DOHH2 (cell line): ENCODE measurements around the gene MYH11.

Experiments
- H3F3A ChIP-seq: fragments of 200-600 bp; sonication (generic), shearing (Covaris generic); 2 replicates; pipeline ENCODE4 v1.6.0; 2016; ENCODE audit warnings: antibody characterized with exemption, mild to moderate bottlenecking; ENCODE audit not compliant: control insufficient read depth, insufficient read depth
- H3K27ac ChIP-seq: fragments of 200-600 bp; sonication (generic); 2 replicates; pipeline ENCODE4 v1.5.1; 2014; ENCODE audit warnings: low read depth, mild to moderate bottlenecking, low read length, moderate library complexity
- H3K27me3 ChIP-seq: fragments of 200-600 bp; sonication (generic); 2 replicates; pipeline ENCODE4 v1.6.1; 2014; ENCODE audit warnings: mild to moderate bottlenecking, low read length, mixed read lengths; ENCODE audit not compliant: control insufficient read depth
- H3K36me3 ChIP-seq: fragments of 200-600 bp; sonication (generic); 2 replicates; pipeline ENCODE4 v1.6.1; 2014; ENCODE audit warnings: mild to moderate bottlenecking, low read length, moderate library complexity, mixed read lengths; ENCODE audit not compliant: control insufficient read depth
- H3K4me1 ChIP-seq: fragments of 200-600 bp; sonication (generic); 2 replicates; pipeline ENCODE4 v1.6.1; 2014; ENCODE audit warnings: mild to moderate bottlenecking, low read length, mixed read lengths; ENCODE audit not compliant: control insufficient read depth
- H3K4me2 ChIP-seq: fragments of 200-600 bp; sonication (generic); 2 replicates; pipeline ENCODE4 v1.6.0; 2014; ENCODE audit warnings: mild to moderate bottlenecking, low read length, moderate library complexity
- H3K4me3 ChIP-seq: fragments of 200-600 bp; sonication (generic); 2 replicates; pipeline ENCODE4 v1.5.1; 2014; ENCODE audit warnings: mild to moderate bottlenecking, low read length, mixed read lengths
- H3K79me2 ChIP-seq: fragments of 200-600 bp; sonication (generic); 2 replicates; pipeline ENCODE4 v1.6.1; 2014; ENCODE audit warnings: mild to moderate bottlenecking, low read length, mixed read lengths; ENCODE audit not compliant: control insufficient read depth
- H3K9me2 ChIP-seq: fragments of 200-600 bp; sonication (generic); replicated peaks from 2 replicates; pipeline ENCODE4 v1.6.1; 2014; ENCODE audit warnings: mild to moderate bottlenecking, low read length, mixed read lengths; ENCODE audit not compliant: control insufficient read depth
- H3K9me3 ChIP-seq: fragments of 200-600 bp; sonication (generic); 2 replicates; pipeline ENCODE4 v1.6.1; 2014; ENCODE audit warnings: antibody characterized with exemption, low read length, mixed read lengths; ENCODE audit not compliant: control insufficient read depth, insufficient read depth
- H4K20me1 ChIP-seq: fragments of 200-600 bp; sonication (generic); 2 replicates; pipeline ENCODE4 v1.6.0; 2014; ENCODE audit warnings: low read depth, mild to moderate bottlenecking, antibody characterized with exemption, low read length, moderate library complexity; ENCODE audit not compliant: control insufficient read depth, insufficient read depth
- CTCF ChIP-seq: fragments of 200-600 bp; sonication (generic); IDR thresholded peaks from one replicate; pipeline ENCODE4 v1.5.1; 2014; ENCODE audit warnings: antibody characterized with exemption, mild to moderate bottlenecking, low read depth, low read length; ENCODE audit not compliant: poor library complexity, severe bottlenecking
- EZH2phosphoT487 ChIP-seq: fragments of 200-600 bp; sonication (generic); IDR thresholded peaks from 2 replicates; pipeline ENCODE4 v1.6.1; 2017; ENCODE audit warnings: borderline replicate concordance, mild to moderate bottlenecking, antibody characterized with exemption, low read length, moderate library complexity, mixed read lengths

Gene MYH11

GRCh38 chr16:15749985-15750384 lies 106.8 kb downstream of the MYH11 start:
- no peak overlapping the region for H3K27ac ChIP-seq
- TF ChIP-seq CTCF: no peak
- no peak for TF ChIP-seq EZH2phosphoT487
- no peaks in the 10 kb centered on the region for H3K79me2 ChIP-seq

GRCh38 chr16:15749371-15749770 lies 107.5 kb downstream of the MYH11 start:
- no peak overlapping the region for H3K27ac ChIP-seq
- no peaks in the 10 kb centered on the region for H3K9me3 ChIP-seq
- no peak overlapping the region for H3K4me2 ChIP-seq
- no peaks in the 10 kb centered on the region for H4K20me1 ChIP-seq
- H3K9me2 ChIP-seq: no peaks in the 10 kb centered on the region
- H3K4me1 ChIP-seq: no peaks in the 10 kb centered on the region
- H3K27me3 ChIP-seq: no peaks in the 10 kb centered on the region
- H3F3A ChIP-seq: no peaks in the 10 kb centered on the region
- no peaks in the 10 kb centered on the region for H3K79me2 ChIP-seq
- H3K36me3 ChIP-seq: no peaks in the 10 kb centered on the region
- no peak overlapping the region for H3K4me3 ChIP-seq
- no peak for TF ChIP-seq EZH2phosphoT487
- no peak for TF ChIP-seq CTCF

More at GRCh38 chr16:15749985-15750384, 106.8 kb downstream of the MYH11 start:
- H3K9me3 ChIP-seq: no peaks in the 10 kb centered on the region
- H3K36me3 ChIP-seq: no peaks in the 10 kb centered on the region
- no peaks in the 10 kb centered on the region for H3K4me1 ChIP-seq
- no peaks in the 10 kb centered on the region for H4K20me1 ChIP-seq
- no peaks in the 10 kb centered on the region for H3K9me2 ChIP-seq
- H3K4me3 ChIP-seq: no peak overlapping the region
- no peaks in the 10 kb centered on the region for H3F3A ChIP-seq
- H3K27me3 ChIP-seq: no peaks in the 10 kb centered on the region
- no peak overlapping the region for H3K4me2 ChIP-seq

GRCh38 chr16:15748654-15749053 lies 108.2 kb downstream of the MYH11 start:
- H3K4me2 ChIP-seq: no peak overlapping the region
- H3K27me3 ChIP-seq: no peaks in the 10 kb centered on the region
- no peaks in the 10 kb centered on the region for H4K20me1 ChIP-seq
- no peaks in the 10 kb centered on the region for H3K9me3 ChIP-seq
- TF ChIP-seq CTCF (no peak), EZH2phosphoT487 (no peak)
- no peaks in the 10 kb centered on the region for H3F3A ChIP-seq
- H3K27ac ChIP-seq: no peak overlapping the region
- no peaks in the 10 kb centered on the region for H3K36me3 ChIP-seq
- H3K4me1 ChIP-seq: no peaks in the 10 kb centered on the region
- H3K79me2 ChIP-seq: no peaks in the 10 kb centered on the region
- H3K9me2 ChIP-seq: no peaks in the 10 kb centered on the region
- H3K4me3 ChIP-seq: no peak overlapping the region

- H3K9me3 ChIP-seq: no peaks in the 10 kb centered on the region
- no peaks in the 10 kb centered on the region for H3K79me2 ChIP-seq
- H3F3A ChIP-seq: no peaks in the 10 kb centered on the region
- no peak overlapping the region for H3K27ac ChIP-seq
- H3K4me1 ChIP-seq: no peaks in the 10 kb centered on the region
- H3K36me3 ChIP-seq: no peaks in the 10 kb centered on the region
- no peak overlapping the region for H3K4me3 ChIP-seq
- TF ChIP-seq EZH2phosphoT487 (no peak), CTCF (no peak)
- H4K20me1 ChIP-seq: no peaks in the 10 kb centered on the region
- H3K27me3 ChIP-seq: no peaks in the 10 kb centered on the region
- no peak overlapping the region for H3K4me2 ChIP-seq
- H3K9me2 ChIP-seq: no peaks in the 10 kb centered on the region
Measured at GRCh38 chr16:15747937-15748336, 108.9 kb downstream of the MYH11 start.
